ENCODE data around the gene ITPKA.

Gene ITPKA

DNA sequence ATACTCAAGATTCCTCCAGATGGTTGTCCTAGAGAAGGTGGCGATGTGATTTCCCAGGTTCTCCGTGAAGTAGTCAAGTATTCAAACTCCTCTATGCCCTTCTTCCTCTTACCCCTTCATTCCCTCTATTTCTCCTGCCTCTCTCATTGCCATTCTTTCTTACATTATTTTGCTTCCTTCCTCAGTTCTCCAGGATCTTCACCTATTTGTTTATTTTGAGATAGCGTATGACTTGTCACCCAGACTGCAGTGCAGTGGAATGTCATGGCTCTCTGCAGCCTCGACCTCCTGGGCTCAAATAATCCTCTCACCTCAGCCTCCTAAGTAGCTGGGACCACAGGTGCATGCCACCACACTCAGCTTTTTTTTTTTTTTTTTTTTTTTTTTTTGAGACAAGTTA is 1.8 kb upstream of the ITPKA start:
- FAIRE-seq, result no peak

DNA sequence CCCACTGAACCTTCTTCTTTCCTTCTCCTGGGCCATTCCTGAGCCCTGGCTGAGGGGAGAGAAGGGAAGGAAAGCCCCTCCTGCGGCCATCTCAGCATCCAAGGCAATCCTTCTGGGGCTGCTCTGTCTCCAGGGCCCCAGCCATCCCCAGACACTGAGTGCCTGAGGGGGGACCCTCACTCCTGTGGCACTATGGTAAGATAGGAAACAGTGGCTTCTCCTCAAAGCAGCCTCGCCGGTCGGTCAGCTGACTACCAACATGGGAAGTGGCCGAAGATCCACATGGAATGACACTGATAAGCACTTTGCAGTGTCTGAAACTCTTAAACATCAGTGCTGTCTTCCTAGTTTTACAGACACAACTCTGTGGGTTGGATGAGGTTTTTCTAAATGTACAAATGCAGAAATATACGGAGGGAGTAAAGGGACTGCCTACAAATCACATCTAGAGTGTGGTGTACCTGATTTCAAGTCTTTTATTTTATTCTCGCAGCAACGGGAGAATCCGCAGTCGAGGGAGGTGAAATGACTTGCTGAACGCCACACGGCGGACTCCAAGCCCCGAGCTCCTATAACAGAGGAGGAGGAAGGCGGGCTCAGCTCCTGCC is 973 bp upstream of the ITPKA start:
- FAIRE-seq, result no peak

DNA sequence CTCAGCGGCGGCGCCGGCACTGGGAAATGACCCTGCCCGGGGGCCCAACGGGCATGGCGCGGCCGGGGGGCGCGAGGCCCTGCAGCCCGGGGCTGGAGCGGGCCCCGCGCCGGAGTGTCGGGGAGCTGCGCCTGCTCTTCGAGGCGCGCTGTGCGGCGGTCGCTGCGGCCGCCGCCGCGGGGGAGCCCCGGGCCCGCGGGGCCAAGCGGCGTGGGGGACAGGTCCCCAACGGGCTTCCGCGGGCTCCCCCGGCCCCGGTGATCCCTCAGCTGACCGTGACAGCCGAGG is 172 bp downstream of the ITPKA start:
- no peak for FAIRE-seq

DNA sequence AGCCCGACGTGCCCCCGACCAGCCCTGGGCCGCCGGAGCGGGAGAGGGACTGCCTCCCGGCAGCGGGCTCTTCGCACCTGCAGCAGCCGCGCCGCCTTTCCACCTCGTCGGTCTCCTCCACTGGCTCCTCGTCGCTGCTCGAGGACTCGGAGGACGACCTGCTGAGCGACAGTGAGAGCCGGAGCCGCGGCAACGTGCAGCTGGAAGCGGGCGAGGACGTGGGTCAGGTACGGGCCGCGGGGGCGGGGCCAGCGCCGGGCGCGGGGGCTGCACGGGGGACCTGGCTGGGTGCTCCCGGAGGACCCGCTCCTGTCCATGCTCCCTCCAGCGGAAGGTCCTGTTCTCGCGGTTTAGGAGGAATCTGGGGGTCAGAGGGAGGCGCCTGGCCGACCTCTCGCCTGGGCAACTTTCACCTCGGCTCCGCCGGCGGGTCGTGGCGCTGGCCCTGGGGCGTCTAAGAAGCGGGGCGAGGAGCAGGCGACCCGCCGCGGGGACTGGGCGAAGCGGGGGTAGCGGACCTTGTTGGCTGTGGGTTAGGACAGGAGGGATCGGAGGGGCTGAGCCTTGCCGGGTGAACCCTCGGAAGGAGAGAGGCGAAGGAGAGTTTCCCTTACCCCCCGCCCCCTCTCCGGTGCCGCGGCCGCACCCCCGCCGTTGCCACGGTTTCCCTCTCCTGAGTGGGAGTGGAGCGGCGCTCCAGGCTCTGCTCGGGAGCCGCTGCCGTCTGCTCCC is 682 bp downstream of the ITPKA start:
- FAIRE-seq, result no peak

DNA sequence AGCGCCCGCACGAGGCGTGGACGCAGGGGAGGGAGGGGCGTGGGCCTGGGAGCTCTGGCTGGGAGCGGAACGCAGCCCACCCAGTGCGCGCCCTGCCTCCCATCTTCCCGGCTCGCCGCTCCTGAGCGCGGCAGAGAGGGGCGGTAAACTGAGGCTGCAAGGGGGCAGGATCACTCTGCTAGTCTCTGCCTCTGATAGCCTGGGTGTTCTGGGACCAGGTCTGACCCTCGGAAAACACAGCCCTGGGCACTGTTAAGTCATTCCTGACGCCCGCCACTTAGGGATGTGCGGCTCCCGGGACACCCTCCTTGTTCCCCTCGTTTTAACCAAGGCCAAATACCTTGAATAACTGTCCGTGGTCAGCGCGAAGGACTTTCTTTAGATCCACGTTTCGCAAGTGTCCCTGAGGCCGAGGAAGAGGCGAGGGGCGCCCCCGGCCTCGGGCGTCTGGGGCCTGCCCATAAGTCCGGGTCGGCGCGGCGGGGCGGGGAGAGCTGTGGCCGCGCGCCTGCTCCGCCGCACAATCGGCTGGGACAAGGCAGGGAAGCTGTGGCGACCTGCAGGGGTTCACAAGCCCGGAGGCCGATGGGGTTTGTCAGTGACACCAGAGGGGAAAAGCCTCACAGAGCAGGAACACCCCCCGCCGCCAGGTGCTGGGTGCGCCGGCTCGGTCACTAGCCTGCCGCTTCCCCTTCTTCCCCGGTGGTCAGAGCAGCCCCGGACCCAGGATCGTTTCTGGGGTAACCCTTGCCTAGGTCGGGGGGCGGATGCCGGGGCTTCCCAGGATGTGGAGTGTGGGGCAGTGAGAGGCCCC is 1.5 kb downstream of the ITPKA start:
- no peak for FAIRE-seq

- FAIRE-seq, result no peak
These were observed 2.3 kb downstream of the ITPKA start for GRCh38 chr15:41495736-41496599.

DNA sequence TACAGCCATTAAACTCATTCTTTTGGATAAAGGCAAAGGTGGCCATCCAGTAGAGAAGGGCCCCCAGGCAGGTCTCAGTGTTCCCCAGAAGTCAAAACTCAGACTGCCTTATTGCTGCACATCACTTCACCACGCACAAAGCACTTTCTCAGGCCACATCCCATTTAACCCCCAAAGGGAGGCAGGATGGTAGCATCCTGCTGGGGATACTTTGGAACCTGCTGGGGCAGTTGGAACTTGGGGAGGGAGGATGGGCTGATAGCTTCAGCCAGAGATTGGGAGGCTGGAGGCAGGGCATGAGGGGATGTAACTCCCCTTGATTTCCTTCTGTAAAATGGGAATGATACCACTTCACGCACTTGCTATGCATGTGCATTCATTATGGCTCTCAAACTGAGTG is 5.0 kb downstream of the ITPKA start:
- no peak for FAIRE-seq

GRCh38 chr15:41499109-41499851 is 5.6 kb downstream of the ITPKA start:
- FAIRE-seq, result no peak

DNA sequence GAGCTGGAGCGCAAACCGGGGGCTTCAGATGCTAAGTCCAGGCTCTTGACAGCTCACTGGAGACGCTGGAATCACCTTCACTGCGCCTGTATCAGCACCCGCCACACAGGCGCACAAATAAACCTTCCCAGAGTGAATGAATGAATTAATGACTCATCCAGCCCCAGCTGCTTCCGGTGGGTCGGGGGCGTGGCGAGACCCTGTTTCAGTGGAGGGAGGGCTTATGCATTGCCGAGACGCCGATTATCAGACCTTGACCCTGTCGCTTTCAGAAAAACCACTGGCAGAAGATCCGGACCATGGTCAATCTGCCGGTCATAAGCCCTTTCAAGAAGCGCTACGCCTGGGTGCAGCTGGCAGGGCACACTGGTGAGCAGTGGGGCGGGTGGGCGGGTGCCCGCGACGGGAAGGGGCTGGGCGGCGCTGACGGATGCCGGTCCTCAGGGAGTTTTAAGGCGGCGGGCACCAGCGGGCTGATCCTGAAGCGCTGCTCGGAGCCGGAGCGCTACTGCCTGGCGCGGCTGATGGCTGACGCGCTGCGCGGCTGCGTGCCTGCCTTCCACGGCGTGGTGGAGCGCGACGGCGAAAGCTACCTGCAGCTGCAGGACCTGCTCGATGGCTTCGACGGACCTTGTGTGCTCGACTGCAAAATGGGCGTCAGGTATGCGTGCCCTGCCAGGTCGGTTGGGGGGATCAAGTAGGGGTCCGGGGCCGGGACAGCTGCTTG is 7.7 kb downstream of the ITPKA start:
- no peak for FAIRE-seq

GRCh38 chr15:41501931-41502794 is 8.5 kb downstream of the ITPKA start:
- FAIRE-seq, result no peak

GRCh38 chr15:41502795-41503668 is 9.4 kb downstream of the ITPKA start:
- FAIRE-seq, result no peak

DNA sequence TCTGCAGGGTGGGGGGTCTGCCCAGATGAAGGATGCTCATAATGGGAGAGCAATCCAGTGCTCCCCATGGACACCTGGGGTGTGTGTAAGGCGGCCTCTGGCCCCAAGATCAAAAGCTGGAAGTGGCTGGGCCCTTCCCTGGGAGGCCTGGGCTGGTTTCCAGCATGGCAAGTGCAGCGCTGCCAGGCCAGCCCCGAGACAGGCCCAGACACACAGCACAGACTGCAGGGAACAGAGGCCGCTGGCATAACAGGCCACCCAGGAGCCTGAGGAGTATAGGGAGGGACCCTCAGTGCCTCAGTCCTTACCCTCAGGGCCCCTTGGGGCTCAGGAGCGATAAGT is 10.0 kb downstream of the ITPKA start:
- no peak for FAIRE-seq

DNA sequence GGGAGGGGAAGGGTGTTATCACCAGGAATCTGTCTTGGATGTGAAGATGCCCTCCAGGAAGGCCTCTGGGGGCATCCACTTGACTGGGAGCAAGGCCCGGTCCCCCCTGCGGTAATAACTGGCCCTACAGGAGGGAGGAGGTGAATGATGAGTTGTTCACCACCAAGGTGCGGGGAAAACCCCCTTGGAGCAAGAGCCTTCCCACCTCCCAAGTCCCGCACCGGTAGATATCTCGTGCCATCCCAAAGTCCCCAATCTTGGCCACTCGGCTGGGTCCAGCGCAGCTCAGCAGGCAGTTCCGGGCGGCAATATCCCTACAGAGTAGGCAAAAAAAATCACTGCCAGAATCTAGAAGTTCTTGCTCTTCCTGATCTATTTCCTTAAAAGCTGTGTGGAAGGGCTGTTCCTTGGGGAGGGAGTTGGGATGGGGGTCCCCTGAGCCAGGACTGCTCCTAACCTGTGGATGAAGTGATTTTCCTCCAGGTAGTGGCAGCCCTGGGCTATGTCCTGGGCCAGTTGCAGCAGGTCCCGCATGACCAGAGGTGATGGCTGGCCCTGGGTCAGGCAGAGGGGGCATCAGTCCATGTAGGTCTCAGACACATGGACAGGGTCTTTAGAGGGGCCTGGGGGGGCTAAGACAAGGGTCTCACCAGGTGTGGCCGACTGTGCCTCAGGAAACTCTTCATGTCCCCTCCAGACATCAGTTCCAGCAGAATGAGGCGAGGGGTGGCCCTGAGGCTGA is 11.2 kb downstream of the ITPKA start:
- FAIRE-seq, result no peak

DNA sequence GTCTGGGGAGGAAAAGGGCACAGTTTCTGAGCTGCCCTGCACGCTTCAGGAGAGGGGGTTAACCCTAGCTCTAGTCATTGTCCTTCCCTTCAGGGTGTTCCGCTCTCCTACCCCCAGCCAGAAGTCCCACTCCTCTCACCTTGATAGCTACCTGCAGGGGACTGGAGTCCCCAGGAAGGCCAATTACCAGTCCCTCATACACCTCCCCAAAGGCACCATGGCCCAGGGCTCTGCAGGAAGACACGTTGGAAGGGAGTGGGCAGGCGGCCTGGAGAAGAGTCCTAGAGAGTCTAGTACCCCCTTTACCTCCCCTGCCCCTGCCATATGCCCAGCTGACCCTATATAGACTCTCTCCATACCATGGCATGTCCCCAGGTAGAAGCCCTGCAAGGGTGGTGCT is 12.1 kb downstream of the ITPKA start:
- no peak for FAIRE-seq

GRCh38 chr15:41506796-41507341 is 13.2 kb downstream of the ITPKA start:
- FAIRE-seq, result no peak

GRCh38 chr15:41507820-41508290 is 14.2 kb downstream of the ITPKA start:
- no peak for FAIRE-seq

- FAIRE-seq, result no peak
These were observed 17.1 kb downstream of the ITPKA start for GRCh38 chr15:41510728-41511127.

DNA sequence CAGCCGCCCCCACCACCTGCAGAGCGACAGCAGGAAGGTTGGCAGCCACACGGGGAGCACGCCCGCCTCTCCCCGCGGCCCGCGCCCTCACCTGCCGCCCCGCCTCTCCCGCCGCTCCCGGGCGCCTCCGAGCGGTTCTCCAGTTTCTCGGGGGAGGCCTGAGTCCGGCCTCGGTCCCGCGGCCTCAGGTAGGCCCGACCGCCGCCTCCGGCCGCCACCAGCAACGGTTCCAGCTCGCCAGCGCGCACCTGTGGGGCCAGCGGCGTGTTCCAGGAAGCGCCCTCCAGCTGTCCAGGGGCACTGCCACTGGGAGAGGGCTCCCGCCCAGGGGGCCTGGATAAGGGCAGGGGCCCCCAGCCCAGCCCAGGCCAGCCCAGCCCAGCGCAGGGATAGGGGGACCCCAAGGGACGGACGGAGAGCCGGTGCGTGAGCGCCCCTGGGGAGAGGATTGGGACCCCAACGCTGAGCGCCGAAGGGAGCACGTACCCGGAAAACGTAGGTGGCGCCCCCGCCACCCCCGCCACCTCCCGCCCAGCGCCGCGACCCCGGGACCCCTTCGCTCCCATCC is 17.7 kb downstream of the ITPKA start:
- no peak for FAIRE-seq

Data from TTC549 (cell line).